ENCODE measurements around the gene ZFAND2B.

GRCh38 chr2:219245148-219245898 lies 38.7 kb downstream of the ZFAND2B start, which contains the start of the genes GLB1L and STK16:
- peak; percentile 89 for TF ChIP-seq POLR2A (IDR thresholded peaks at IDR 0.05; ENCODE audit: low read depth, low read length)
- peak; percentile 49 for TF ChIP-seq TAF1 (IDR thresholded peaks at IDR 0.05; ENCODE audit: borderline replicate concordance, low read depth, low read length)
- TF ChIP-seq POLR2AphosphoS5 (IDR thresholded peaks at IDR 0.05; ENCODE audit: low read depth, low read length) = no peak; the same call in 1 of the 2 replicates
